Ishikawa (cell line): ENCODE results near the gene SLC37A1.

Source experiments
- CEBPB ChIP-seq: IDR thresholded peaks from 2 replicates; pipeline ENCODE4 v1.6.1; 2012
- CREB1 ChIP-seq: IDR thresholded peaks from 2 replicates; pipeline ENCODE4 v1.6.1; 2012; ENCODE audit warnings: low read depth
- EP300 ChIP-seq: IDR thresholded peaks from 2 replicates; pipeline ENCODE4 v1.6.1; 2012; ENCODE audit warnings: borderline replicate concordance
- FOXM1 ChIP-seq: IDR thresholded peaks from 2 replicates; pipeline ENCODE4 v1.6.1; 2012; ENCODE audit warnings: low read depth, borderline replicate concordance
- RAD21 ChIP-seq: IDR thresholded peaks from 2 replicates; pipeline ENCODE4 v1.6.1; 2012; ENCODE audit warnings: low read depth
- TAF1 ChIP-seq: IDR thresholded peaks from 2 replicates; pipeline ENCODE4 v1.6.1; 2012; ENCODE audit warnings: low read depth, mild to moderate bottlenecking
- TCF12 ChIP-seq: IDR thresholded peaks from 2 replicates; pipeline ENCODE4 v1.6.1; 2012; ENCODE audit warnings: low read depth
- TEAD4 ChIP-seq: IDR thresholded peaks from 2 replicates; pipeline ENCODE4 v1.6.1; 2012
- TF ChIP-seq, protein P1 (sequence below): IDR thresholded peaks from 2 replicates; pipeline ENCODE4 v1.6.1; 2012; ENCODE audit warnings: low read depth, mild to moderate bottlenecking
- TF ChIP-seq, protein P2 (sequence below): IDR thresholded peaks from 2 replicates; pipeline ENCODE4 v1.6.1; 2012

DNA sequence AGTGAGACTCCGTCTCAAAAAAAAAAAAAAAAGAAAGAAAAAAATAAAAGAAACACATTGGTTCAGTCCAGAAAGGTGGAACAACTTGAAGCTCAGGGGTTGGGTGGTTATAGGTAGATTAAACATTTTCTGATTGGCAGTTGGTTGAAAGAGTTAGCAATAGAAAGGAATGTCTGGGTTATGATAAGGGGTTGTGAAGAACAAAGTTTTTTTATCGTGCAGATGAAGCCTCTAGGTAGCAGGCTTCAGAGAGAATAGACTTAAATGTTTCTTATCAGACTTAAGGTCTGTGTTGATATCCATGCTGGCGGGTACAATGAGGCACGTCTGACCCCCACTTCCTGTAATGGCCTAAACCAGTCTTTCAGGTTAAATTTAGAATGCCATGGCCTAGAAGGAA is 94.8 kb downstream of the SLC37A1 start:
- no peak for TF ChIP-seq CEBPB
- no peak for TF ChIP-seq RAD21
- TF ChIP-seq, protein P1, sequence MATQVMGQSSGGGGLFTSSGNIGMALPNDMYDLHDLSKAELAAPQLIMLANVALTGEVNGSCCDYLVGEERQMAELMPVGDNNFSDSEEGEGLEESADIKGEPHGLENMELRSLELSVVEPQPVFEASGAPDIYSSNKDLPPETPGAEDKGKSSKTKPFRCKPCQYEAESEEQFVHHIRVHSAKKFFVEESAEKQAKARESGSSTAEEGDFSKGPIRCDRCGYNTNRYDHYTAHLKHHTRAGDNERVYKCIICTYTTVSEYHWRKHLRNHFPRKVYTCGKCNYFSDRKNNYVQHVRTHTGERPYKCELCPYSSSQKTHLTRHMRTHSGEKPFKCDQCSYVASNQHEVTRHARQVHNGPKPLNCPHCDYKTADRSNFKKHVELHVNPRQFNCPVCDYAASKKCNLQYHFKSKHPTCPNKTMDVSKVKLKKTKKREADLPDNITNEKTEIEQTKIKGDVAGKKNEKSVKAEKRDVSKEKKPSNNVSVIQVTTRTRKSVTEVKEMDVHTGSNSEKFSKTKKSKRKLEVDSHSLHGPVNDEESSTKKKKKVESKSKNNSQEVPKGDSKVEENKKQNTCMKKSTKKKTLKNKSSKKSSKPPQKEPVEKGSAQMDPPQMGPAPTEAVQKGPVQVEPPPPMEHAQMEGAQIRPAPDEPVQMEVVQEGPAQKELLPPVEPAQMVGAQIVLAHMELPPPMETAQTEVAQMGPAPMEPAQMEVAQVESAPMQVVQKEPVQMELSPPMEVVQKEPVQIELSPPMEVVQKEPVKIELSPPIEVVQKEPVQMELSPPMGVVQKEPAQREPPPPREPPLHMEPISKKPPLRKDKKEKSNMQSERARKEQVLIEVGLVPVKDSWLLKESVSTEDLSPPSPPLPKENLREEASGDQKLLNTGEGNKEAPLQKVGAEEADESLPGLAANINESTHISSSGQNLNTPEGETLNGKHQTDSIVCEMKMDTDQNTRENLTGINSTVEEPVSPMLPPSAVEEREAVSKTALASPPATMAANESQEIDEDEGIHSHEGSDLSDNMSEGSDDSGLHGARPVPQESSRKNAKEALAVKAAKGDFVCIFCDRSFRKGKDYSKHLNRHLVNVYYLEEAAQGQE = no peak
- no peak for TF ChIP-seq EP300
- no peak for TF ChIP-seq TEAD4
- TF ChIP-seq, protein P2, sequence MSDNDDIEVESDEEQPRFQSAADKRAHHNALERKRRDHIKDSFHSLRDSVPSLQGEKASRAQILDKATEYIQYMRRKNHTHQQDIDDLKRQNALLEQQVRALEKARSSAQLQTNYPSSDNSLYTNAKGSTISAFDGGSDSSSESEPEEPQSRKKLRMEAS = no peak
- TF ChIP-seq FOXM1 = no peak
- no peak for TF ChIP-seq TCF12
- no peak for TF ChIP-seq CREB1
- TF ChIP-seq TAF1 = no peak
